ENCODE results near the gene CDC27. TPM values are rescaled to one million over a fixed set of nuclear protein-coding genes. Genes with fewer than 3 reads are reported as not detected.

CDC27 gene
- total RNA-seq, 4 donors from 2014 or later: 37.5 to 63.9 (median 40.6) TPM

GRCh38 chr17:47214931-47215330, 25.8 kb upstream of the CDC27 start:
- no peak for TF ChIP-seq CTCF (IDR thresholded peaks at IDR 0.05)
- no peak for TF ChIP-seq POLR2A (IDR thresholded peaks at IDR 0.05)
- TF ChIP-seq EP300 (IDR thresholded peaks at IDR 0.05; ENCODE audit: low read depth): no peak
- no peak for TF ChIP-seq POLR2AphosphoS5 (IDR thresholded peaks at IDR 0.05)
- H3K27ac ChIP-seq: no peak overlapping the region
- in situ Hi-C loops (cut with MboI; ENCODE audit: low pct_ligation_motif_present in 1 of 4, low pct_unique_long_range_greater_than_20kb in 1 of 4, low sequenced_read_pairs in 3 of 4): no loop called here
- no peak overlapping the region for H3K4me3 ChIP-seq
- H3K9me3 ChIP-seq: no peaks in the 10 kb centered on the region
- DNase-seq: no peak
- H3K4me1 ChIP-seq: no peaks in the 10 kb centered on the region
- H3K36me3 ChIP-seq: no peaks in the 10 kb centered on the region
- no peaks in the 10 kb centered on the region for H3K27me3 ChIP-seq
- intact Hi-C loops (cut with DNase I; ENCODE audit: low total_unique reads): no loop called here
- 87 to 93% methylated on average over 3 of the region's 3 CpGs for WGBS, 2 donors (ENCODE audit: low coverage in 1 of 2)

GRCh38 chr17:47213540-47213939, 24.4 kb upstream of the CDC27 start:
- Histone ChIP-seq H3K4me1 (no peaks in the 10 kb centered on the region), H3K36me3 (no peaks in the 10 kb centered on the region), H3K4me3 (no peak overlapping the region), H3K27ac (no peak overlapping the region), H3K9me3 (no peaks in the 10 kb centered on the region), H3K27me3 (no peaks in the 10 kb centered on the region)
- TF ChIP-seq CTCF (IDR thresholded peaks at IDR 0.05) (no peak), EP300 (IDR thresholded peaks at IDR 0.05; ENCODE audit: low read depth) (no peak), POLR2AphosphoS5 (IDR thresholded peaks at IDR 0.05) (no peak), POLR2A (IDR thresholded peaks at IDR 0.05) (no peak)
- intact Hi-C loops (cut with DNase I; ENCODE audit: low total_unique reads) (no loop called here), in situ Hi-C loops (cut with MboI; ENCODE audit: low pct_ligation_motif_present in 1 of 4, low pct_unique_long_range_greater_than_20kb in 1 of 4, low sequenced_read_pairs in 3 of 4) (no loop called here)
- DNase-seq: no peak
- WGBS, 2 donors (ENCODE audit: low coverage in 1 of 2): 80 to 85% methylated on average over 3 to 4 of the region's 4 CpGs

DNA sequence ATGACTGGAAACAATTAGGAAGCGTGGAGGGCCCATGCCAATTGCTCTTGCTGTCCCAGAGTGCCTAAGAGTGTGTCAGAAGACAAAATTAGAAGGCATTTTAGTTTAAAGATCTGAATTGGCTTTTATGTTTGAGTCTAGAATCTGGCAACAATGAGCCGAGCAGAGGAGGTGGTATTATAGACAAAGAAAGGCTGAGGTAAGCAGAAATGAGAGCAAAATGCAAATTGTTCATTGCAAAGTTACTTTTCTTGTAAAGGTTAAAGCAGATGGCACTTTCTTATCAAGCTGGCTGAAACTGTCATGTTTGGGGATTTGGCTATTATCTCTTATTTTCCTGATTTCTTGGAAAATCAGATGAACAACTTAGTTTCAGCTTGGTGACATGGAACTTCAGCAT, 23.4 kb upstream of the CDC27 start:
- no peak for TF ChIP-seq CTCF (IDR thresholded peaks at IDR 0.05)
- no peak for TF ChIP-seq POLR2AphosphoS5 (IDR thresholded peaks at IDR 0.05)
- no peak for TF ChIP-seq POLR2A (IDR thresholded peaks at IDR 0.05)
- no peak for TF ChIP-seq EP300 (IDR thresholded peaks at IDR 0.05; ENCODE audit: low read depth)
- Histone ChIP-seq H3K4me3 (no peak overlapping the region), H3K4me1 (no peaks in the 10 kb centered on the region), H3K27ac (no peak overlapping the region), H3K36me3 (no peaks in the 10 kb centered on the region), H3K9me3 (no peaks in the 10 kb centered on the region), H3K27me3 (no peaks in the 10 kb centered on the region)
- intact Hi-C loops (cut with DNase I; ENCODE audit: low total_unique reads): no loop called here
- in situ Hi-C loops (cut with MboI; ENCODE audit: low pct_ligation_motif_present in 1 of 4, low pct_unique_long_range_greater_than_20kb in 1 of 4, low sequenced_read_pairs in 3 of 4): no loop called here
- WGBS, 2 donors (ENCODE audit: low coverage in 1 of 2): 80 to 83% methylated on average over 2 of the region's 2 CpGs
- no peak for DNase-seq

DNA sequence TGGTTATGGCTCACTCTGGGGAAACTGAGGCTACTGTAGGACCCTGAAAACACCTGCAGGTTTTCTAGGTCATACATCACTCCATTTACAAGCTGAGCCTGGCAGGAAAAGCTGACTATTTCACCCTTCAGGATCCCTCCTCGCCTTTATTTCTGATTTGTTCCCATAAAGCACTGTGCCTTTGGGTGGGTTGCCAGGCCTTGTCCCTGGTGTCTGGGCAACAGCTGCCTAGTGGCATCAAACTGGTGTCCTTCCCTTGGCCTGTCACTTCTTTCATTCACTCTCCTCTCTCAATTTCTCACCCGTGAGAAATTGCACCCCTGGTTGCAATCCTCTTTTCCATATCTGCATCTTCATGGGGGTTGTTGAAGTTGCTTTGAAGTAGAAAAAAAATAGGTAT, 21.7 kb upstream of the CDC27 start:
- 82 to 90% methylated on average over 2 of the region's 2 CpGs for WGBS, 2 donors (ENCODE audit: low coverage in 1 of 2)
- no peaks in the 10 kb centered on the region for H3K9me3 ChIP-seq
- intact Hi-C loops (cut with DNase I; ENCODE audit: low total_unique reads) (no loop called here), in situ Hi-C loops (cut with MboI; ENCODE audit: low pct_ligation_motif_present in 1 of 4, low pct_unique_long_range_greater_than_20kb in 1 of 4, low sequenced_read_pairs in 3 of 4) (no loop called here)
- DNase-seq: no peak
- no peak overlapping the region for H3K4me3 ChIP-seq
- no peak overlapping the region for H3K27ac ChIP-seq
- H3K36me3 ChIP-seq: no peaks in the 10 kb centered on the region
- H3K27me3 ChIP-seq: no peaks in the 10 kb centered on the region
- H3K4me1 ChIP-seq: peaks cover 0 to 7% (median under 1%) of the 10 kb centered on the region in 4 donors
- TF ChIP-seq POLR2A (IDR thresholded peaks at IDR 0.05) (no peak), CTCF (IDR thresholded peaks at IDR 0.05) (no peak), EP300 (IDR thresholded peaks at IDR 0.05; ENCODE audit: low read depth) (no peak), POLR2AphosphoS5 (IDR thresholded peaks at IDR 0.05) (no peak)

Data from transverse colon (tissue), 4 donors.